Neural progenitor cell (in vitro differentiated cells): ENCODE results near the gene EGLN1.

Source experiments
- EZH2phosphoT487 ChIP-seq: fragments of 200-600 bp; sonication (generic); IDR thresholded peaks from 2 replicates; pipeline ENCODE4 v1.6.1; 2017; ENCODE audit warnings: antibody characterized with exemption
- TF ChIP-seq, protein P1 (sequence below): fragments of 200-600 bp; sonication (generic); IDR thresholded peaks from 2 replicates; pipeline ENCODE4 v1.5.1; 2017; ENCODE audit warnings: antibody characterized with exemption, mild to moderate bottlenecking

GRCh38 chr1:231446138-231446537, 24.1 kb upstream of the EGLN1 start:
- TF ChIP-seq, protein P1, sequence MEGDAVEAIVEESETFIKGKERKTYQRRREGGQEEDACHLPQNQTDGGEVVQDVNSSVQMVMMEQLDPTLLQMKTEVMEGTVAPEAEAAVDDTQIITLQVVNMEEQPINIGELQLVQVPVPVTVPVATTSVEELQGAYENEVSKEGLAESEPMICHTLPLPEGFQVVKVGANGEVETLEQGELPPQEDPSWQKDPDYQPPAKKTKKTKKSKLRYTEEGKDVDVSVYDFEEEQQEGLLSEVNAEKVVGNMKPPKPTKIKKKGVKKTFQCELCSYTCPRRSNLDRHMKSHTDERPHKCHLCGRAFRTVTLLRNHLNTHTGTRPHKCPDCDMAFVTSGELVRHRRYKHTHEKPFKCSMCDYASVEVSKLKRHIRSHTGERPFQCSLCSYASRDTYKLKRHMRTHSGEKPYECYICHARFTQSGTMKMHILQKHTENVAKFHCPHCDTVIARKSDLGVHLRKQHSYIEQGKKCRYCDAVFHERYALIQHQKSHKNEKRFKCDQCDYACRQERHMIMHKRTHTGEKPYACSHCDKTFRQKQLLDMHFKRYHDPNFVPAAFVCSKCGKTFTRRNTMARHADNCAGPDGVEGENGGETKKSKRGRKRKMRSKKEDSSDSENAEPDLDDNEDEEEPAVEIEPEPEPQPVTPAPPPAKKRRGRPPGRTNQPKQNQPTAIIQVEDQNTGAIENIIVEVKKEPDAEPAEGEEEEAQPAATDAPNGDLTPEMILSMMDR: no peak
- no peak for TF ChIP-seq EZH2phosphoT487
